Stimulated activated CD4-positive, alpha-beta T cell treated with anti-CD3 and anti-CD28 coated beads, Interleukin-4, amount 100 ng/mL, for 48 hours (primary cell): ENCODE results near the gene CCDC85C.
A peak's percentile ranks its signal among the peaks of the same experiment; 100 is the strongest.

Experiments used
- DNase-seq, 2 donors: peaks; one replicate each; pipeline ENCODE4 v3.0.0-alpha.2; 2020; ENCODE audit warnings: low read depth in 2 of 2

Gene CCDC85C

GRCh38 chr14:99605299-99605961, 1.4 kb upstream of the CCDC85C start:
- DNase-seq, result peak; percentile 58 to 68

- DNase-seq, result peak in 1 of 2 donors; percentile 27
Observed at GRCh38 chr14:99604766-99605298, 825 bp upstream of the CCDC85C start.

- DNase-seq, result peak; percentile 88 to 89
Observed at GRCh38 chr14:99604278-99604765, 315 bp upstream of the CCDC85C start.

DNA sequence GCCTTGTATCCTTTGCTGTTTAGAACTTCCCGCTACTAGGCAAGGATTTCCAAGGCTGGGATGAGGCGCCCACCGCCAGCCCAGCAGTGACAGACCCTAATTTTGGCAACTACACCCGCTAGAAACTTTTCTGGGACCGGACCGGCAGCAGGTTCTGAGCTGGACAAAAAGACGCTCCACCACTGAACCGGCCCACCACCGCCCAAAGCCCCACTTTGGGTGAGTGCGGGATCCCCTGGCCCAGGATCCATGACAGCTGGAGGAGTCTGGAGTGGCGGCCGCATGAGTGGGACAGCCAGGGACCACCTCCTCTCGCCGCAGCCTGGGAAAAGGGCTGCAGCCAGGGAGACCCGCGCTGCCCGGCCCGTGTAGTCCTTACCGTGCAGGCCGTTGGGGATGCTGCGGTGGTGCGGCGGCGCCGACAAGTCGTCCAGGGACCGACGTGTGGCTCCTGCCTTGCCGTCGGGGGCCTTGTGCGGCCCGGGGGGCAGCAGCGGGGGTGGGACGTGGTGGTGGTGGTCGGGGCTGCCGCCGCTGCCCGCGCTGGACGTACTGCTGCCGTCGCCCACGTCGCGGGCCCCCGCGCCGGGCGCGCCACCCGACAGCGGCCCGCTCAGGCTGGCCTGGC, 1.1 kb downstream of the CCDC85C start:
- no peak for DNase-seq

GRCh38 chr14:99602054-99602787, 1.8 kb downstream of the CCDC85C start:
- DNase-seq, result no peak

GRCh38 chr14:99601361-99601831, 2.6 kb downstream of the CCDC85C start:
- DNase-seq, result no peak

DNA sequence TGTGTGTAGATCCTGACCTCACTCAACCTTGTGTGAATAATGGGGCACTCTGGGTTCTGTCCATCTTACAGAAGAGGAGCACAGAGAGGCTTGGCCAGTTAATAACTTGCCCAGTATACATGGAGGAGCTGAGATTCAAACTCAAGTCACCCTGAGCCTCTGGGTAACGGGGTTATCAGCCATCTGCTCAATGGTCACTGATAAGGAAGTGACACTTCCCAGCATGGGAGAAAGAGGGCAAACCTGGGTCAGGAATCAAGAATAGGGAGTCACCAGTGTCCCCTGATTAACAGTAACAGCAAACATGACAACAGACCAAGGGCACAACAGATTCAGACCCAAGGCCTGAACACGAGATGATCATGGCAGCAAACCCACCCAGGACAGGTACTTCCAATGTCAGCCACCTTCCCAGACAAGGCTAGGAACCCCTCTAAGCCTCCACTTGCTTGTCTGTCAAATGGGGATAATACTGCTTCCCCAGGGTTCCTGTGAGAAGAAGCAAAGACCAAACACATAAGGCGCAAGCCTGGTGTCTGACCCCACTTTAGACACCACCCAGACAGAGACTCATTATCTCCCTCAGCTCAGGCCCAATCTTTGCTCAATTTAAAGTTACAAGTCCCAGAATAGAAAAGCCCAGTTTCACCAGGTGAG, 3.6 kb downstream of the CCDC85C start:
- DNase-seq, result no peak

- no peak for DNase-seq
Observed at GRCh38 chr14:99599393-99599792, 4.6 kb downstream of the CCDC85C start.

GRCh38 chr14:99598774-99599173, 5.2 kb downstream of the CCDC85C start:
- no peak for DNase-seq

DNA sequence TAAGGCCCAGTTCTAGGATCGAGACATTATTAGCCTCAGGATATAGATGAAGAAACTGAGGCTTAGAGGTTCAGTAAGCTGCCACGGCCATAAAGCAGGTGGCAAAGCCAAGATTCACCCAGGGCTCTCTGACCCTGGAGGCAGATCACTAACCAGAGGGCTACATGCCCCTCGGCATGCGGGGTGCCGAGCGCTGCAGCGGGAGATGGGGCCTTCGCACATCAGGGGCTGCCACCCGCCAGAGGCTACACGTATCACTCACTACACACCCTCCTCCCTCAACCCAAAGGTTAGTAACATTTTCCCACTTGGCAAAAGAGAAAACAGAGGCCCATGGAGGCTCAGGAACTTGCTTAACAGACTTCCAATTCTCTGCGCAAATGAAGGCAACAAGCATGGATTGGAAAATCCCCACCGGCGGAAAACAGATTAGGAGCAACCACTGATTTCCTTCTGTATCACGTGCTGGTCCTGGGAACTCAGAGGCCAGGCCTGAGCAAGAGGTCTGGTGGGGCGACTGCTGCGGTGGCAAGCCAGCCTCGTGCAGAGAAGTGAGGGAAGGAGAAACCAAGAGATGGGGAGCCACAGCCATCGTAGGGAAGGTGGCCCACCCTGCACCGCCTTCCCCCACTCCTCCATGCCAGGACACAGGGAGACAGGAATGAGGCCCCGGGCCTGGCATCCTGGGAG, 6.0 kb downstream of the CCDC85C start:
- DNase-seq, result no peak

DNA sequence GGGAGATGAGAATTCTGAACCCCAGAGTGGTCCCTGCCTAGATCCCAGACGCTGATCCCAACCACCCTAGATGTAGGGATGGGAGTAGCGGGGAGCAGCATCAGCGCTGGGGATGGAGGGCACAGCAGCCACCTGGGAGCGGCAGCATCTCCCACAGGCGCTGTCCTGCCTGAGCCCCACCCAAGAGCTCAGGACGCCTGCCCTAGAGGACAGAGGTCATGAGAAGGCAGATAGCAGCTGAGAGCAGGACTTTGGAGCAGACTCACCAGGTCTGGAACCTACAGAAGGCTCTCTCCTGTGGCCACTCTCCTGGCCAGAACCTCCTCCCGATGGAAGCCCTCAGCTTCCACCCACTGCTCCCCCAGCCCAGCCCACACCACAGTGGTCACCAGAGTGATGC, 7.2 kb downstream of the CCDC85C start:
- DNase-seq, result no peak

DNA sequence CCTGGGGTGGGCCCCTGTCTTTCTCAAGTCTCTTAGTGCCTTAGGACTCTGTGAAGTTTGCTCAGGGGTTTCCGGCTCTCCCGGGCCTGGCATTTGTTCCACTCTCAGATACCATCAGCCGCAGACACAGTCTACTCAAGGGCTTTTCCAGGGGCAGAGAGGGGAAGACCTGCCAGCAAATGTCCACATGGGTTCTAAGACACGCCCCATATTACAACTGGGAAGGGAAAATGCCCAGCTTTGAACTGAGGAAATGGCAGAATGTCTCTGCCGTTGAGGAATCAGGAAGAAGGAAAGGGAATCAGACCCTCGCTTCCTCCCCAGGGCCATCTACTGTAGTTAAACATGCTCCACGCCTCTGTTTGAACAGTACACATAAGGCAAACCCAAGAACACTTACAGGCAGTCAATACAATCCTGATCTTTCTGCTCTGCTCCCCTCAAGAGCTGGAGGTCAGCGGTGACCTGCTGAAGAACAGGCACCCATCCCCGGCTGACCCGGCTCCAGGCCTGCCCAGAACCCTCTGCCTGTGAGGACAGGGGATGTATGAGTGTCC, 7.9 kb downstream of the CCDC85C start:
- DNase-seq, result no peak

GRCh38 chr14:99595524-99595923, 8.5 kb downstream of the CCDC85C start:
- no peak for DNase-seq

DNA sequence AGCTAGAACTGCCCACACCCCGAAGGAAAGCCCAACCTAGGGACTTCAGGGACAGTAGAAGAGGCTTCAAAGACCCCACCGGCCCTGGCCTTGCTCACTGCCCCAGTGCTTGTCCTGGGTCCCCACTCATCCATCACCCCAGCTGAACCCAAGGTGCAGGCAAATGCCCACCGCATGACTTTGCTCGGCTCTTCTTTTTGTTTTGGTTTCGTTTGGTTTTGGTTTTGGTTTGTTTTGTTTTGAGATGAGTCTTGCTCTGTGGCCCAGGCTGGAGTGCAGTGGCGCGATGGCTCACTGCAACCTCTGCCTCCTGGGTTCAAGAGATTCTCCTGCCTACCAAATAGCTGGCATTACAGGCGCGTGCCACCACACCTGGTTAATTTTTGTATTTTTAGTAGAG, 9.0 kb downstream of the CCDC85C start:
- DNase-seq, result peak; percentile 13 to 28

GRCh38 chr14:99593971-99594841, 9.8 kb downstream of the CCDC85C start:
- no peak for DNase-seq

GRCh38 chr14:99592933-99593753, 10.9 kb downstream of the CCDC85C start:
- no peak for DNase-seq

DNA sequence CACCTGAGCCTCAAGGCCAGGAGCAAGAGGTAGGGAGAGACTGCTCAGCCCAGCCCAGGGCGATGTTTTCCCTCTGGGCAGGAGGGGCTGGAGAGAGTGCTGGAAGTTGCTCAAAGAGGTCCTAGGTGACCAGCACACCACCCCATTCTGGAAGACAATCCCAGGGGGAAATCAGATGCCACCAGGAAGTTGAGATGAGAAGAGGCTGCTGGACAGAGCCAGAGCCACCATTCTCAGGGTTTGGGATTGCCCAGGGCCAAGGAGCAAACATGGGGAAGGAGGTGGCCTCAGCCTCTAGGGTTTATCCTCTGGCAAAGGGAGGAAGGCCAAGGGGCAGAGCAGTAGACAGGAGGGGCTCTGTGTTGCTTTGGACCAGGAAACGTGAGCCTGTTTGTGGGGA, 11.6 kb downstream of the CCDC85C start:
- DNase-seq, result no peak

GRCh38 chr14:99590746-99591555, 13.1 kb downstream of the CCDC85C start:
- DNase-seq, result no peak
